HCT116 (cell line): ENCODE measurements around the gene HSH2D. TPM values are rescaled to one million over a fixed set of nuclear protein-coding genes. Genes with fewer than 3 reads are reported as not detected.

ENCODE experiments used
- ATAC-seq: fragments of 200-7000 bp; cut with Tn5 transposase; 2 replicates; pipeline ENCODE4 v1.9.1; 2020; ENCODE audit warnings: mild to moderate bottlenecking, moderate library complexity
- BruUV-seq: library from RNA; stranded (reverse); fragments of 400-500 nt; replicated peaks from 2 replicates; lab custom pipeline; 2021; lab: Mats Ljungman, UMichigan
- CTCF ChIA-PET: fragments of 300-600 bp; sonication (Branson Sonifier 250); formaldehyde crosslinking; loops from one replicate; lab custom pipeline; 2021; ENCODE audit warnings: antibody characterized with exemption; lab: Charles Lee
- POLR2A ChIA-PET: fragments of 300-600, 350-600 bp; sonication (Branson Sonifier 250); formaldehyde crosslinking; loops from one replicate; lab custom pipeline; 2021; ENCODE audit warnings: antibody characterized with exemption; lab: Charles Lee
- RAD21 ChIA-PET, 2 experiments: fragments of 300-600 bp; sonication (Branson Sonifier 250); formaldehyde crosslinking; loops; one replicate each; lab custom pipeline; 2023; ENCODE audit warnings: low total read pairs in 2 of 2; ENCODE audit not compliant: uncharacterized antibody in 2 of 2, unreplicated experiment in 2 of 2, low non-redundant PET in 1 of 2; lab: Charles Lee
- DNase-seq: peaks from one replicate; pipeline ENCODE4 v3.0.0-alpha.2; 2010; ENCODE audit warnings: low read depth, low spot score
- H2AFZ ChIP-seq: fragments of 200-600 bp; shearing (Covaris generic), sonication (generic); 2 replicates; pipeline ENCODE4 v1.6.1; 2017; ENCODE audit warnings: low read depth, mixed run types, mixed read lengths, antibody characterized with exemption, low read length; ENCODE audit not compliant: poor library complexity, severe bottlenecking
- H3K27ac ChIP-seq: 2 replicates; pipeline ENCODE4 v1.5.1; 2012; ENCODE audit warnings: low read depth, low read length
- H3K27me3 ChIP-seq: fragments of 200-600 bp; sonication (generic); 2 replicates; pipeline ENCODE4 v1.6.1; 2016; ENCODE audit warnings: mixed run types, low read length, mixed read lengths; ENCODE audit not compliant: insufficient read depth
- H3K36me3 ChIP-seq, 2 experiments: fragments of 200-500 bp in 1 of 2; fragments of 200-600 bp in 1 of 2; sonication (Bioruptor generic) in 1 of 2; sonication (generic) in 1 of 2; 2 replicates each; pipeline versions ENCODE4 v1.5.1 to v1.6.1; 2014 to 2016; ENCODE audit warnings: low read length in 2 of 2, inconsistent platforms in 1 of 2, mixed read lengths in 1 of 2, mixed run types in 1 of 2; ENCODE audit not compliant: insufficient read depth in 2 of 2, control insufficient read depth in 1 of 2
- H3K4me1 ChIP-seq, 2 experiments: fragments of 200-600 bp in 1 of 2; sonication (generic) in 1 of 2; 2 replicates each; pipeline versions ENCODE4 v1.5.1 to v1.6.1; 2012 to 2017; ENCODE audit warnings: low read length in 2 of 2, inconsistent platforms in 1 of 2, mild to moderate bottlenecking in 1 of 2, mixed read lengths in 1 of 2, mixed run types in 1 of 2, moderate library complexity in 1 of 2; ENCODE audit not compliant: insufficient read depth in 2 of 2, control insufficient read depth in 1 of 2
- H3K4me2 ChIP-seq: fragments of 200-600 bp; sonication (generic); 2 replicates; pipeline ENCODE4 v1.6.1; 2017; ENCODE audit warnings: mixed run types, low read length, mixed read lengths
- H3K4me3 ChIP-seq, 2 experiments: fragments of 200-600 bp in 1 of 2; sonication (generic) in 1 of 2; replicated peaks in 1 of 2; 2 replicates each; pipeline ENCODE4 v1.5.1; 2011 to 2016; ENCODE audit warnings: low read length in 2 of 2, control low read depth in 1 of 2, low read depth in 1 of 2, mild to moderate bottlenecking in 1 of 2, mixed read lengths in 1 of 2, mixed run types in 1 of 2
- H3K79me2 ChIP-seq: fragments of 200-600 bp; sonication (generic); 2 replicates; pipeline ENCODE4 v1.6.1; 2017; ENCODE audit warnings: mild to moderate bottlenecking, mixed run types, low read length, moderate library complexity, mixed read lengths; ENCODE audit not compliant: insufficient read depth
- H3K9ac ChIP-seq: fragments of 200-600 bp; sonication (generic); 2 replicates; pipeline ENCODE4 v1.6.1; 2016; ENCODE audit warnings: low read length, mixed read lengths
- H3K9me2 ChIP-seq: fragments of 200-600 bp; sonication (generic), shearing (Covaris generic); 2 replicates; pipeline ENCODE4 v1.6.1; 2017; ENCODE audit warnings: mixed run types, mild to moderate bottlenecking, moderate library complexity; ENCODE audit not compliant: insufficient read depth
- H3K9me3 ChIP-seq, 2 experiments: fragments of 200-500 bp in 1 of 2; fragments of 200-600 bp in 1 of 2; sonication (Bioruptor generic) in 1 of 2; sonication (generic) in 1 of 2; 2 replicates each; pipeline ENCODE4 v1.6.1; 2014 to 2017; ENCODE audit warnings: low read length in 2 of 2, mixed read lengths in 2 of 2, inconsistent platforms in 1 of 2, low read depth in 1 of 2, mild to moderate bottlenecking in 1 of 2, mixed run types in 1 of 2, moderate library complexity in 1 of 2; ENCODE audit not compliant: control insufficient read depth in 1 of 2, insufficient read depth in 1 of 2
- H4K20me1 ChIP-seq: fragments of 200-600 bp; sonication (generic), shearing (Covaris generic); 2 replicates; pipeline ENCODE4 v1.6.1; 2017; ENCODE audit warnings: mixed run types, mild to moderate bottlenecking, moderate library complexity; ENCODE audit not compliant: insufficient read depth
- CBX3 ChIP-seq: IDR thresholded peaks from 2 replicates; pipeline ENCODE4 v1.6.1; 2012; ENCODE audit warnings: low read depth
- ELF1 ChIP-seq: IDR thresholded peaks from 2 replicates; pipeline ENCODE4 v1.6.1; 2012; ENCODE audit warnings: low read depth, borderline replicate concordance
- JUND ChIP-seq: IDR thresholded peaks from 2 replicates; pipeline ENCODE4 v1.6.1; 2012
- POLR2AphosphoS5 ChIP-seq: IDR thresholded peaks from 2 replicates; pipeline ENCODE4 v1.6.1; 2011; ENCODE audit warnings: mild to moderate bottlenecking, low read depth, low read length, moderate library complexity
- RAD21 ChIP-seq: IDR thresholded peaks from 2 replicates; pipeline ENCODE4 v1.6.1; 2012; ENCODE audit warnings: low read depth, mild to moderate bottlenecking
- SP1 ChIP-seq: IDR thresholded peaks from 2 replicates; pipeline ENCODE4 v1.6.1; 2012; ENCODE audit warnings: low read depth
- TCF7L2 ChIP-seq: IDR thresholded peaks from 2 replicates; pipeline ENCODE4 v1.7.0; 2011; ENCODE audit warnings: borderline replicate concordance, inconsistent platforms; ENCODE audit not compliant: insufficient read depth, insufficient read length; ENCODE audit errors: extremely low read depth
- ZFX ChIP-seq: fragments of 450-650 bp; IDR thresholded peaks from 2 replicates; pipeline ENCODE4 v1.6.1; 2017
- ZNF274 ChIP-seq: fragments of 200-500 bp; sonication (Bioruptor generic); IDR thresholded peaks from 2 replicates; pipeline ENCODE4 v1.6.1; 2014; ENCODE audit warnings: mild to moderate bottlenecking, low read depth, low read length, inconsistent platforms
- intact Hi-C: fragments of 100-400 bp; cut with micrococcal nuclease; formaldehyde crosslinking; loops from 2 replicates; pipeline ENCODE4 v1.10.0; 2022
- total RNA-seq: library from RNA; stranded (reverse); gene quantifications from one replicate; pipeline ENCODE4 v1.2.1, GENCODE V29; 2021; ENCODE audit not compliant: unreplicated experiment
- TF ChIP-seq, protein P1 (sequence below): IDR thresholded peaks from 2 replicates; pipeline ENCODE4 v1.6.1; 2012
- TF ChIP-seq, protein P2 (sequence below), 3 experiments: fragments of 200-600 bp in 1 of 3; sonication (generic) in 1 of 3; IDR thresholded peaks in 2 of 3; conservative IDR thresholded peaks in 1 of 3; 2 replicates each; pipeline ENCODE4 v1.5.1; 2012 to 2017; ENCODE audit warnings: low read depth in 2 of 3, low read length in 2 of 3, antibody characterized with exemption in 1 of 3, borderline replicate concordance in 1 of 3, control low read depth in 1 of 3, mild to moderate bottlenecking in 1 of 3, mixed read lengths in 1 of 3, mixed run types in 1 of 3, moderate library complexity in 1 of 3; ENCODE audit not compliant: insufficient read depth in 1 of 3

HSH2D gene
- total RNA-seq, 1 experiment from 2014 or later: 21.4 TPM

DNA sequence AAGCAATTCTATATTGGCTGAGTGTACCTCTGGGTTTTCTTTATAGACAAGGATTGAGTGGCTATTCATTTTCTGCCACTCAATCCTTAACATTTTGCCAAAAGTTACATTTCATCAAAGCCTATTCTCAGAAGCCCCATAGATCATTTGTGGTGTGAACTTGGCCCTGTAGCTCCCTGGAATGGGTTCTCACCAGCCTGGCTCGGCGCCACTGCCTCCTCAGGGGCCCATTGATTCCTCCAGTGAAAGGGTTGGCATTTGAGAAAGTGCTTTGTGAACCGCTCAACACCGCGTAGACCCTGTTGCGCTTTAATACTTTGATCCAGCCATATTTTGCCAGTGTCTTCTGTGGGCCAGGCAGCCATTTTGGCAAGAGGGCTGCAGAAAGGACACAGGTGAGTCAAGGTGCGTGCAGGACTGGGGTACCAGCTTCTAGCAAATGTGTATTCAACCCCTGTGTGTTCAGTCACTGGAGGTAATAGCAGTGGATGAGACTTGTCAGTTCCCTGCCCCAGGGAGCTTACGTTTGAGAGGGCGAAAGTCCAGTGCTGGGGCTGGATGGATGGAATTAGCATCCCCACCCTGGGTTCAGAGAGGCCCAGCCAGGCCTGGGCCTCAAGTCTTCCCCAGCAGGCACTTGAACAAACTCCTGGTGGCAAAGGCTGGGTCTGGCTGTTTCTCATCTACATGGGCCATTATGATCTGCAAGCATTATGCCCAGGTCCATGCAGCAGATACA is 28.0 kb upstream of the HSH2D start (continued):
- TF ChIP-seq POLR2AphosphoS5 (no peak), JUND (no peak), CBX3 (no peak)

GRCh38 chr19:16116067-16116466 is 27.4 kb upstream of the HSH2D start:
- Histone ChIP-seq H3K9ac (0 out of 2 replicates have a peak overlapping the region, but pooled peaks have one; percentile 12), H3K27ac (no peak overlapping the region), H3K27me3 (no peaks in the 10 kb centered on the region), H3K4me1 (peaks cover 8 to 29% of the 10 kb centered on the region in 2 experiments), H3K36me3 (peaks cover 10 to 26% of the 10 kb centered on the region in 2 experiments), H3K4me2 (no peak overlapping the region), H3K79me2 (peaks cover 66% of the 10 kb centered on the region), H3K9me2 (no peaks in the 10 kb centered on the region), H3K4me3 (no peak overlapping the region), H4K20me1 (no peaks in the 10 kb centered on the region), H2AFZ (no peak overlapping the region), H3K9me3 (no peaks in the 10 kb centered on the region)
- no peak for DNase-seq
- ATAC-seq: no peak
- TF ChIP-seq, protein P1, sequence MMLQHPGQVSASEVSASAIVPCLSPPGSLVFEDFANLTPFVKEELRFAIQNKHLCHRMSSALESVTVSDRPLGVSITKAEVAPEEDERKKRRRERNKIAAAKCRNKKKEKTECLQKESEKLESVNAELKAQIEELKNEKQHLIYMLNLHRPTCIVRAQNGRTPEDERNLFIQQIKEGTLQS: no peak
- TF ChIP-seq ZFX (no peak), POLR2AphosphoS5 (no peak), ELF1 (no peak), ZNF274 (no peak)
- RAD21 ChIA-PET: no interaction called here
- BruUV-seq: no TSS peak
- intact Hi-C loops: no loop called here
- POLR2A ChIA-PET: no interaction called here
- CTCF ChIA-PET: interaction anchor here (0.5 kb wide), 1 partner anchor 20 kb away, joined by 3 read pairs; no protein-coding TSS in a partner anchor

DNA sequence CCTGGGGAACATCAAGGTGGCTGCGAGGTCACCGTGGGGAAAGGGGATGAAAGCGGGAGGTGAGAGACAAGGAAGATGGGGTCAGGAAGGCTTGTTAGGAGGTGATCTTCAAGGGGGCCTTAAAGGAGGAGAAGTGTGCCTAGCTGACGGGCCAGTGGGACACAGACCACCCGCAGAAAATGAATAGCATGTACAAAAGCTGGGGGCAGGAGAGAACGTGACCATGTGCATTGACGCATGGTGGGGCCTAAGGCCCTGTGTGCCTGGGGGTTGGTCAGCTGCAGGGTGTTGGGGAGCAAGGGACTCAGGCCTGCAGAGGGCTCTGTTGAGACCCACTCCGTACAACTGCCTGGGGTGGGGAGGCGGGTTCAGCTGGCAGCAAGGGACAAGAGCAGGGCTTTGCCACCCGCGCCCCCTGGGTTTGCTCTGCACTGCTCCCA is 25.9 kb upstream of the HSH2D start:
- H2AFZ ChIP-seq: no peak overlapping the region
- peak; percentile 23 for TF ChIP-seq RAD21
- no peak for TF ChIP-seq TCF7L2
- TF ChIP-seq, protein P2, sequence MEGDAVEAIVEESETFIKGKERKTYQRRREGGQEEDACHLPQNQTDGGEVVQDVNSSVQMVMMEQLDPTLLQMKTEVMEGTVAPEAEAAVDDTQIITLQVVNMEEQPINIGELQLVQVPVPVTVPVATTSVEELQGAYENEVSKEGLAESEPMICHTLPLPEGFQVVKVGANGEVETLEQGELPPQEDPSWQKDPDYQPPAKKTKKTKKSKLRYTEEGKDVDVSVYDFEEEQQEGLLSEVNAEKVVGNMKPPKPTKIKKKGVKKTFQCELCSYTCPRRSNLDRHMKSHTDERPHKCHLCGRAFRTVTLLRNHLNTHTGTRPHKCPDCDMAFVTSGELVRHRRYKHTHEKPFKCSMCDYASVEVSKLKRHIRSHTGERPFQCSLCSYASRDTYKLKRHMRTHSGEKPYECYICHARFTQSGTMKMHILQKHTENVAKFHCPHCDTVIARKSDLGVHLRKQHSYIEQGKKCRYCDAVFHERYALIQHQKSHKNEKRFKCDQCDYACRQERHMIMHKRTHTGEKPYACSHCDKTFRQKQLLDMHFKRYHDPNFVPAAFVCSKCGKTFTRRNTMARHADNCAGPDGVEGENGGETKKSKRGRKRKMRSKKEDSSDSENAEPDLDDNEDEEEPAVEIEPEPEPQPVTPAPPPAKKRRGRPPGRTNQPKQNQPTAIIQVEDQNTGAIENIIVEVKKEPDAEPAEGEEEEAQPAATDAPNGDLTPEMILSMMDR (IDR thresholded peaks at IDR 0.05 in 2 of 3, conservative IDR thresholded peaks at IDR 0.05 in 1 of 3; ENCODE audit: borderline replicate concordance in 1 of 3, insufficient read depth in 1 of 3, low read depth in 2 of 3, low read length in 2 of 3): peak in 1 of 3 experiments; percentile 26; a peak in 1 of 6 replicates
- no peak for TF ChIP-seq SP1
- H3K9me2 ChIP-seq: no peaks in the 10 kb centered on the region
- H4K20me1 ChIP-seq: no peaks in the 10 kb centered on the region
- H3K9ac ChIP-seq: no peak overlapping the region
- H3K4me2 ChIP-seq: no peak overlapping the region
- CTCF ChIA-PET: no interaction called here
- POLR2A ChIA-PET: interaction anchor here (1.0 kb wide), 1 partner anchor 68 kb away, joined by 3 read pairs; the partner anchor contains the start of gene FAM32A
- no peak overlapping the region for H3K4me3 ChIP-seq
- intact Hi-C loops: no loop called here
- H3K36me3 ChIP-seq: peaks cover 20 to 39% of the 10 kb centered on the region in 2 experiments
- no TSS peak for BruUV-seq
- H3K79me2 ChIP-seq: peaks cover 57% of the 10 kb centered on the region
- peaks cover 4 to 23% of the 10 kb centered on the region in 2 experiments for H3K4me1 ChIP-seq
- H3K9me3 ChIP-seq: no peaks in the 10 kb centered on the region
- 0 out of 2 replicates have a peak overlapping the region, but pooled peaks have one; percentile 22 for H3K27ac ChIP-seq
- DNase-seq: no peak
- RAD21 ChIA-PET: no interaction called here
- no peaks in the 10 kb centered on the region for H3K27me3 ChIP-seq
- peak; percentile 81 for ATAC-seq
